Sigmoid colon (tissue), 4 donors: ENCODE measurements around the gene FSD1L.

Experiments
- CTCF ChIP-seq, 4 experiments: fragments of 450-650 bp in 3 of 4; fragments of 200-600 bp in 1 of 4; IDR thresholded peaks; one replicate each; pipeline ENCODE4 v1.5.1; 2016 to 2019; ENCODE audit warnings: antibody characterized with exemption in 4 of 4, mild to moderate bottlenecking in 3 of 4, moderate library complexity in 2 of 4
- POLR2A ChIP-seq, 2 donors: fragments of 450-650 bp; IDR thresholded peaks; one replicate each; pipeline ENCODE4 v1.6.1; 2016; ENCODE audit warnings: antibody characterized with exemption in 2 of 2, mild to moderate bottlenecking in 2 of 2, moderate library complexity in 2 of 2
- POLR2AphosphoS5 ChIP-seq, 4 donors: sonication (generic); formaldehyde crosslinking; IDR thresholded peaks; one replicate each; pipeline ENCODE4 v1.6.1; 2017; ENCODE audit warnings: antibody characterized with exemption in 4 of 4

- TF ChIP-seq CTCF (IDR thresholded peaks at IDR 0.05) (no peak), POLR2AphosphoS5 (IDR thresholded peaks at IDR 0.05) (no peak), POLR2A (IDR thresholded peaks at IDR 0.05) (no peak)
Measured at GRCh38 chr9:105468875-105469274, 21.0 kb downstream of the FSD1L start.
